GM12878 (cell line): Measurements from ENCODE around the gene SYNM. TPM values are rescaled to one million over a fixed set of nuclear protein-coding genes. Genes with fewer than 3 reads are reported as not detected.

Experiments used
- ATAC-seq: fragments of 200-7000 bp; cut with Tn5 transposase; 3 replicates; pipeline ENCODE4 v1.9.1; 2020; ENCODE audit warnings: mild to moderate bottlenecking, moderate library complexity
- BruUV-seq: library from RNA; stranded (reverse); fragments of 400-500 nt; replicated peaks from 2 replicates; lab custom pipeline; 2021; lab: Mats Ljungman, UMichigan
- CTCF ChIA-PET: fragments of 300-600 bp; sonication (Branson Sonifier 250); formaldehyde crosslinking; extraction: SDS; loops from one replicate; lab custom pipeline; 2021; ENCODE audit warnings: inconsistent platforms; lab: Yijun Ruan, JAX
- POLR2A ChIA-PET: fragments of 350-600 bp; formaldehyde crosslinking; extraction: SDS; loops from one replicate; lab custom pipeline; 2021; ENCODE audit warnings: inconsistent platforms; lab: Charles Lee
- RAD21 ChIA-PET: fragments of 300-600 bp; sonication (Branson Sonifier 250); formaldehyde crosslinking; loops from one replicate; lab custom pipeline; 2023; ENCODE audit warnings: antibody characterized with exemption; ENCODE audit not compliant: unreplicated experiment; lab: Charles Lee
- SMC1A ChIA-PET: fragments of 300-600 bp; sonication (Branson Sonifier 250); formaldehyde crosslinking; loops from one replicate; lab custom pipeline; 2023; ENCODE audit not compliant: unreplicated experiment, uncharacterized antibody; lab: Charles Lee
- DNase-seq: peaks from one replicate; pipeline ENCODE4 v3.0.0-alpha.2; 2011; ENCODE audit warnings: low read depth, low spot score
- FAIRE-seq: peaks from 3 replicates; lab custom pipeline; 2011; peaks lifted over from hg19 to GRCh38; lab: Jason Lieb, UNC
- H2AFZ ChIP-seq: 2 replicates; pipeline ENCODE4 v1.6.0; 2011; ENCODE audit warnings: low read depth, low read length, control low read depth; ENCODE audit not compliant: control insufficient read depth
- H3K27ac ChIP-seq: 2 replicates; pipeline ENCODE4 v1.5.1; 2011; ENCODE audit warnings: control low read depth; ENCODE audit not compliant: control insufficient read depth, insufficient read depth
- H3K27me3 ChIP-seq, 2 experiments: replicated peaks in 1 of 2; 2 replicates each; pipeline versions ENCODE4 v1.6.0 to v1.6.1; 2011; ENCODE audit warnings: low read length in 1 of 2; ENCODE audit not compliant: control insufficient read depth in 2 of 2, insufficient read depth in 2 of 2
- H3K36me3 ChIP-seq, 2 experiments: 2 replicates each; pipeline ENCODE4 v1.5.1; 2011; ENCODE audit warnings: low read length in 1 of 2; ENCODE audit not compliant: control insufficient read depth in 2 of 2, insufficient read depth in 2 of 2
- H3K4me1 ChIP-seq: 2 replicates; pipeline ENCODE4 v1.6.1; 2011; ENCODE audit warnings: mild to moderate bottlenecking, low read length, moderate library complexity, mixed read lengths; ENCODE audit not compliant: control insufficient read depth, insufficient read depth
- H3K4me2 ChIP-seq: 2 replicates; pipeline ENCODE4 v1.6.0; 2011; ENCODE audit warnings: control low read depth; ENCODE audit not compliant: control insufficient read depth, insufficient read depth
- H3K4me3 ChIP-seq: fragments of 200-600 bp; sonication (generic); 2 replicates; pipeline ENCODE4 v1.5.1; 2016
- H3K79me2 ChIP-seq: 2 replicates; pipeline ENCODE4 v1.6.0; 2011; ENCODE audit warnings: low read length; ENCODE audit not compliant: control insufficient read depth, insufficient read depth
- H3K9ac ChIP-seq: 2 replicates; pipeline ENCODE4 v1.8.0; 2011; ENCODE audit warnings: low read length, control low read depth, mixed read lengths; ENCODE audit not compliant: control insufficient read depth, insufficient read depth
- H3K9me3 ChIP-seq: replicated peaks from 3 replicates; pipeline ENCODE4 v1.5.1; 2011; ENCODE audit warnings: mild to moderate bottlenecking, low read length; ENCODE audit not compliant: control insufficient read depth, insufficient read depth
- H4K20me1 ChIP-seq: 2 replicates; pipeline ENCODE4 v1.6.0; 2011; ENCODE audit not compliant: control insufficient read depth, insufficient read depth
- EED ChIP-seq: sonication (generic); IDR thresholded peaks from 2 replicates; pipeline ENCODE4 v1.6.1; 2016; ENCODE audit warnings: antibody characterized with exemption, low read depth
- HSF1 ChIP-seq: fragments of 150-350 bp; IDR thresholded peaks from 2 replicates; pipeline ENCODE4 v1.6.1; 2014; ENCODE audit warnings: mild to moderate bottlenecking, low read depth, low read length
- PML ChIP-seq: IDR thresholded peaks from 2 replicates; pipeline ENCODE4 v1.6.1; 2012; ENCODE audit warnings: low read length, inconsistent platforms
- SPI1 ChIP-seq: IDR thresholded peaks from 2 replicates; pipeline ENCODE4 v1.6.1; 2011; ENCODE audit warnings: low read depth, mild to moderate bottlenecking, low read length, moderate library complexity, borderline replicate concordance; ENCODE audit not compliant: insufficient read depth
- ZNF384 ChIP-seq: IDR thresholded peaks from 2 replicates; pipeline ENCODE4 v1.6.1; 2012; ENCODE audit warnings: low read depth, mild to moderate bottlenecking, low read length, improper control_type of control experiment, borderline replicate concordance
- ZNF687 ChIP-seq: fragments of 450-650 bp; IDR thresholded peaks from 2 replicates; pipeline ENCODE4 v1.6.1; 2017; ENCODE audit warnings: mild to moderate bottlenecking, moderate library complexity
- WGBS: methylation state at CpG from one replicate; pipeline ENCODE4 v1.1.6; 2016; ENCODE audit warnings: low lambda C conversion rate; ENCODE audit not compliant: insufficient replicate concordance, insufficient coverage; ENCODE audit errors: missing lambda C conversion rate; 5-methylcytosine and 5-hydroxymethylcytosine counted together
- in situ Hi-C: fragments of 300-500 bp; cut with MboI; formaldehyde crosslinking; loops from 9 replicates; pipeline ENCODE4 v1.14.3; 2018; ENCODE audit warnings: mixed read lengths
- intact Hi-C: fragments of 100-400 bp; cut with micrococcal nuclease; formaldehyde crosslinking; loops from one replicate; pipeline ENCODE4 v1.14.2; 2022; ENCODE audit not compliant: unreplicated experiment
- polyA plus RNA-seq, 11 experiments: library from polyadenylated mRNA; depleted of rRNA in 4 of 11; unstranded in 6 of 11; stranded (reverse) in 5 of 11; fragments of >200 nt; fragmentation: Nextera tagmentation in 4 of 11; fragmentation: Illumina TruSeq in 1 of 11; extraction: Ambion mirVana in 4 of 11; extraction: Trizol in 1 of 11; gene quantifications; 1 replicate in 1 of 11; 2 replicates in 10 of 11; pipeline versions ENCODE4 v1.2.1 to v1.2.3, GENCODE V29; 2011 to 2016; ENCODE audit warnings: inconsistent platforms in 2 of 11, missing spikeins in 2 of 11, low read depth in 1 of 11
- total RNA-seq, 4 experiments: library from RNA; depleted of rRNA in 3 of 4; stranded (reverse); fragments of >200 nt in 3 of 4; fragmentation: Illumina TruSeq in 1 of 4; extraction: Trizol in 1 of 4; gene quantifications; 2 replicates each; pipeline versions ENCODE4 v1.2.1 to v1.2.3, GENCODE V29; 2013 to 2021

SYNM gene
- total and polyA plus RNA-seq, 10 of the 15 experiments (the other 5 are each of a cell fraction or from before 2014, with no cell fraction given): 0.05 to 1.1 (median 0.89) TPM; not detected in 1

GRCh38 chr15:99168601-99169580 is 64.0 kb downstream of the SYNM start:
- peak; percentile 73 for TF ChIP-seq ZNF687
- 0 out of 2 replicates have a peak, but pooled peaks have one; percentile 32 for TF ChIP-seq HSF1
- no peak for TF ChIP-seq PML
- 0 out of 2 replicates have a peak, but pooled peaks have one; percentile 28 for TF ChIP-seq EED
- TF ChIP-seq SPI1: peak; percentile 89
- TF ChIP-seq ZNF384: no peak
- H3K9ac ChIP-seq: no peak overlapping the region
- no TSS peak for BruUV-seq
- H2AFZ ChIP-seq: no peak overlapping the region
- no peaks in the 10 kb centered on the region for H4K20me1 ChIP-seq
- ChIA-PET POLR2A (interaction anchor here (0.5 kb wide), 1 partner anchor 73 kb away, joined by 3 read pairs; no protein-coding TSS in a partner anchor), CTCF (interaction anchor here (0.5 to 1.8 kb wide), 7 partner anchors 8 to 287 kb away, joined by 3 to 5 read pairs (median 3); no protein-coding TSS in a partner anchor), RAD21 (no interaction called here), SMC1A (interaction anchor here (1.1 to 1.7 kb wide), 5 partner anchors 25 to 60 kb away, joined by 3 to 6 read pairs (median 3); no protein-coding TSS in a partner anchor)
- no peaks in the 10 kb centered on the region for H3K36me3 ChIP-seq
- H3K4me3 ChIP-seq: no peak overlapping the region
- DNase-seq: no peak
- intact Hi-C loops: no loop called here
- 76% methylated on average over 5 of the region's 5 CpGs for WGBS
- H3K27ac ChIP-seq: no peak overlapping the region; the same call in 1 of the 2 replicates
- H3K9me3 ChIP-seq: no peaks in the 10 kb centered on the region
- peak; percentile 59 for ATAC-seq
- in situ Hi-C loops: no loop called here
- no peaks in the 10 kb centered on the region for H3K27me3 ChIP-seq
- no peak for FAIRE-seq
- peaks cover 14% of the 10 kb centered on the region; the same call in 1 of the 2 replicates for H3K4me1 ChIP-seq
- H3K79me2 ChIP-seq: no peaks in the 10 kb centered on the region
- peak overlapping the region; percentile 25; the same call in 1 of the 2 replicates for H3K4me2 ChIP-seq
